ENCODE data around the gene SLCO4A1.

The SLCO4A1 gene

GRCh38 chr20:62688855-62689460 lies 46.7 kb downstream of the SLCO4A1 start:
- Mint-ChIP-seq H3K4me3 (no peak overlapping the region), H3K27ac (no peak overlapping the region), H3K36me3 (ENCODE audit: low read depth) (no peaks in the 10 kb centered on the region), H3K27me3 (peaks cover 43% of the 10 kb centered on the region), H3K4me1 (ENCODE audit: low read depth) (peaks cover 55% of the 10 kb centered on the region), H3K9me3 (no peaks in the 10 kb centered on the region)
- intact Hi-C loops (cut with micrococcal nuclease) = no loop called here

GRCh38 chr20:62689861-62690260 lies 47.6 kb downstream of the SLCO4A1 start:
- intact Hi-C loops (cut with micrococcal nuclease) = no loop called here
- Mint-ChIP-seq H3K4me1 (ENCODE audit: low read depth) (peaks cover 51% of the 10 kb centered on the region), H3K27ac (no peak overlapping the region), H3K27me3 (peaks cover 47% of the 10 kb centered on the region), H3K4me3 (no peak overlapping the region), H3K36me3 (ENCODE audit: low read depth) (no peaks in the 10 kb centered on the region), H3K9me3 (no peaks in the 10 kb centered on the region)

DNA sequence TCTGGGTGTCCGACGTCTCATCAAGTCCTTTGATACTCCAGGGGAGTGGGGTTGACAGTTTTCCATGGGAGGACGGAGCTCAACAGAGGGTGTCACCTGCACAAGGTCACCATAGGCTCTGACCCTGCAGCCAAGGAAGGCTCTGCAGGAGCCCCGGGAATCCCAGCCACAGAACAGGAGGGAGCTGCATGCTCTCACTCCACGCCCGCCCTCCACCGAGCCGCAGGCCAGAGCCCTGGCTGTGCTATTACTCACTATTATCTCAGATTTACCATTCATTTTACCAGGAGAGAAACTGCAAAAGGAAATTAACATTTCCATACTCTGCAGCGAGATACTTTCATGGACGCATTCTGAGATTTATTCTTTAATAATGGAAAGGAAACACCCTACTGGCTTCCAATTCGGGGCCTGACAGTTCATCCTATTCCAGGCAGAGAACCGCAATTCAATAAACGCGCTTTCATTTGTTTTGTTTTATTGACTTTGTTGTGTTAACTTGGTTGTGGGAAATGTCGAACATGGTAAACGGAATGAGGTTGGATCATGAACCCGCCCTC lies 48.0 kb downstream of the SLCO4A1 start:
- no peak overlapping the region for H3K4me3 Mint-ChIP-seq
- no peaks in the 10 kb centered on the region for H3K36me3 Mint-ChIP-seq (ENCODE audit: low read depth)
- H3K27ac Mint-ChIP-seq = no peak overlapping the region
- no peaks in the 10 kb centered on the region for H3K9me3 Mint-ChIP-seq
- H3K27me3 Mint-ChIP-seq = peaks cover 48% of the 10 kb centered on the region
- H3K4me1 Mint-ChIP-seq (ENCODE audit: low read depth) = peaks cover 51% of the 10 kb centered on the region
- intact Hi-C loops (cut with micrococcal nuclease) = no loop called here

DNA sequence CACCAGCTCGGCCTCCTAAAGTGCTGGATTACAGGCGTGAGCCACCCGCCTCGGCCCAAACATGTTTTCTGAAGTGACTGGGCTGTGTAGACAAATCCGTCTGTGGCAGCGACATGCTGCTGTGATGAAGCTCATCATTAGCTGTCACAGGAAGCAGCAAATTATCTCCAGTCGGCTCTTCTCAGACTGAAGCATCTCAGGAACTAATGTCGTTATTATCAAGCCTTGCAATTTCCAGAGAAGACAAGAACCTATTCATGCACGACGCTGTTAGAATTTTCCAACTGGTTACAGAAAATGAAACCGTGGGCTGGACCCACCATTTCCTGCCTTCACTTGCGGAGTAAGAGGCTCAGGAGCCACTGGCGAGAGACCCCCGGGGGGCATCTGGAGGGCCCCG lies 49.2 kb downstream of the SLCO4A1 start:
- H3K27me3 Mint-ChIP-seq = peaks cover 52% of the 10 kb centered on the region
- peaks cover 51% of the 10 kb centered on the region for H3K4me1 Mint-ChIP-seq (ENCODE audit: low read depth)
- H3K36me3 Mint-ChIP-seq (ENCODE audit: low read depth) = no peaks in the 10 kb centered on the region
- no peak overlapping the region for H3K4me3 Mint-ChIP-seq
- intact Hi-C loops (cut with micrococcal nuclease) = no loop called here
- H3K9me3 Mint-ChIP-seq = no peaks in the 10 kb centered on the region
- H3K27ac Mint-ChIP-seq = no peak overlapping the region

GRCh38 chr20:62692176-62692575 lies 49.9 kb downstream of the SLCO4A1 start:
- Mint-ChIP-seq H3K27me3 (peaks cover 48% of the 10 kb centered on the region), H3K9me3 (no peaks in the 10 kb centered on the region), H3K27ac (no peak overlapping the region), H3K4me3 (no peak overlapping the region), H3K4me1 (ENCODE audit: low read depth) (peaks cover 51% of the 10 kb centered on the region), H3K36me3 (ENCODE audit: low read depth) (no peaks in the 10 kb centered on the region)
- intact Hi-C loops (cut with micrococcal nuclease) = no loop called here

DNA sequence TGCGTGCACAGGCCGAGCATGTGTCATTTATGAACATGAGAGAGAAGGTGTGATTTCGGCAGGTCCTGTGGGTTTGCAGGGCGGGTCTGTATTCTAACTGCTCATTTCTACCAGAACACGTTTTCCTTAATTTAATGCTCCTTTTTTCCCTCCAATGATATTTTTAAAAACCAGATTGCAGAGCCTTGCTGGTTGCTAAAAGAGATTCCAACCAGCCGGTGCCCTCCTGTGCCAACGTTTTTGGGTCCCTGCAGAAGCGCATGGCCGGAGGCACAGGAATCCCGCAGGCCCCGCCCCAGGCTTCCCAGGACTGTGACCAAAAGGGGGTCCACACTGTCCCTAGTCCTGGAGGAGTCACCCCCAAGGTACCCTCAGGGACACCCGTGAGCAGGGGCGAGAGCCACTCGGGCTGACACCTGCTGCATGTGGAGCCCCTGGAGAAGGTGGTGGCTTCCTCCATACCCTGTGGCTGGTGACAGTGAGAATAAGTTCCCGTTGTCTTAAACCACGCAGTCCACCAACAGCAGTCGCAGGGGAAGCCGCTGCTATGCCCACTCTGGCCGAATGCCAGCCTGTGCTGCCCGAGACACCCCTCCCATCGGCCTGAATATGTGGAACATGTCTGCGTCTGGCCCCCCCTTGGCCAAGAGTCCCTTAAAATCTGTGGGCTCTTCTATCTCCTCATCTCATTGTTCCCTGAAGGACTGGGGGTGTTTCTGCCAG lies 50.7 kb downstream of the SLCO4A1 start:
- Mint-ChIP-seq H3K9me3 (no peaks in the 10 kb centered on the region), H3K27ac (no peak overlapping the region), H3K36me3 (ENCODE audit: low read depth) (no peaks in the 10 kb centered on the region), H3K27me3 (peaks cover 52% of the 10 kb centered on the region), H3K4me1 (ENCODE audit: low read depth) (peaks cover 53% of the 10 kb centered on the region), H3K4me3 (no peak overlapping the region)
- intact Hi-C loops (cut with micrococcal nuclease) = no loop called here

GRCh38 chr20:62693524-62693922 lies 51.2 kb downstream of the SLCO4A1 start:
- peaks cover 52% of the 10 kb centered on the region for H3K27me3 Mint-ChIP-seq
- no peaks in the 10 kb centered on the region for H3K36me3 Mint-ChIP-seq (ENCODE audit: low read depth)
- H3K27ac Mint-ChIP-seq = no peak overlapping the region
- H3K9me3 Mint-ChIP-seq = no peaks in the 10 kb centered on the region
- H3K4me1 Mint-ChIP-seq (ENCODE audit: low read depth) = peaks cover 47% of the 10 kb centered on the region
- intact Hi-C loops (cut with micrococcal nuclease) = no loop called here
- no peak overlapping the region for H3K4me3 Mint-ChIP-seq

GRCh38 chr20:62694106-62694505 lies 51.8 kb downstream of the SLCO4A1 start:
- intact Hi-C loops (cut with micrococcal nuclease) = no loop called here
- Mint-ChIP-seq H3K4me3 (no peak overlapping the region), H3K9me3 (no peaks in the 10 kb centered on the region), H3K4me1 (ENCODE audit: low read depth) (peaks cover 43% of the 10 kb centered on the region), H3K36me3 (ENCODE audit: low read depth) (no peaks in the 10 kb centered on the region), H3K27me3 (peaks cover 50% of the 10 kb centered on the region), H3K27ac (no peak overlapping the region)

DNA sequence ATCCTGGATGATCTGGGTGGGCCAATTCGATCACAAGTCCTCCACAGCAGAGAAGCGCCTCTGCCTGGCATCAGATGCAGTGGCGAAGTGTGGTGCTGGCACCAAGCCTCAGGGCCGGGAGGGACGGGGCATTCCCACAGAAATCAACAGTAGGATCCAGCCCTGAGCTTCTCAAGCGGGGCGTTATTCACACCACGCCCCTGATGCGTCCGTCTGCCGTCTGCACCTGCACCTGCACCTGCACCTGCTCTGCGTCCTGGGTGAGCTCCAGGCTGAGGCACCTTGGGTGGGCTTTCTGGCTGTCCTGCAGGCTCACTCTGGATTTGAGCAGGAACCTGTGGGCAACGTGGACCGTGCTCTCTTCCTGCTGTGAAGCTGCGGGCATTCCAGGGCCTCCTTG lies 52.6 kb downstream of the SLCO4A1 start:
- Mint-ChIP-seq H3K9me3 (no peaks in the 10 kb centered on the region), H3K27me3 (peaks cover 50% of the 10 kb centered on the region), H3K4me1 (ENCODE audit: low read depth) (peaks cover 39% of the 10 kb centered on the region), H3K27ac (no peak overlapping the region), H3K36me3 (ENCODE audit: low read depth) (no peaks in the 10 kb centered on the region), H3K4me3 (no peak overlapping the region)
- intact Hi-C loops (cut with micrococcal nuclease) = no loop called here

- H3K9me3 Mint-ChIP-seq = no peaks in the 10 kb centered on the region
- H3K36me3 Mint-ChIP-seq (ENCODE audit: low read depth) = no peaks in the 10 kb centered on the region
- no peak overlapping the region for H3K27ac Mint-ChIP-seq
- H3K4me1 Mint-ChIP-seq (ENCODE audit: low read depth) = peaks cover 39% of the 10 kb centered on the region
- peaks cover 48% of the 10 kb centered on the region for H3K27me3 Mint-ChIP-seq
- intact Hi-C loops (cut with micrococcal nuclease) = no loop called here
- no peak overlapping the region for H3K4me3 Mint-ChIP-seq
These were observed 53.4 kb downstream of the SLCO4A1 start for GRCh38 chr20:62695448-62696414.

DNA sequence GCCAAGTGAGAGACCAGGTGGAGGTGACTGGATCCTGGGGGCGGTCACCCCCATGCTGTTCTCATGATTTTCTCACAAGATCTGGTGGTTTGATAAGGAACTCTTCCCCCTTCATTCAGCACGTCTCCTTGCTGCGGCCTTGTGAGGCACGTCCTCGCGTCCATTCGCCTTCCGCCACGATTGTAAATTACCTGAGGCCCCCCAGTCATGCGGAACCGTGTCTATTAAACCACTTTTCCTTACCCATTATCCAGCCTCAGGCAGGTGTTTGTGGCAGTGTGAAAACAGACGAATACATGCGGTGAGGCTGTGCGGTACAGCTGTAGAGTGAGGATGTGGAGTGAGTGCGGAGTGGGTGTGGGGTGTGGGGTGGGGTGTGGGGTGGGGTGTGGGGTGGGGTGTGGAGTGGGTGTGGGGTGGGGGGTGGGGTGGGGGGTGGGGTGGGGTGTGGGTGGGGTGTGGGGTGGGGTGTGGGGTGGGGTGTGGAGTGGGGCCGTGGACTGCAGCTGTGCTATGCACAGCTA lies 54.2 kb downstream of the SLCO4A1 start:
- Mint-ChIP-seq H3K36me3 (ENCODE audit: low read depth) (no peaks in the 10 kb centered on the region), H3K4me3 (no peak overlapping the region), H3K27me3 (peaks cover 56% of the 10 kb centered on the region), H3K9me3 (no peaks in the 10 kb centered on the region), H3K4me1 (ENCODE audit: low read depth) (peaks cover 39% of the 10 kb centered on the region), H3K27ac (no peak overlapping the region)
- intact Hi-C loops (cut with micrococcal nuclease) = no loop called here

- no peaks in the 10 kb centered on the region for H3K36me3 Mint-ChIP-seq (ENCODE audit: low read depth)
- peak overlapping the region; percentile 58 for H3K27ac Mint-ChIP-seq
- H3K4me1 Mint-ChIP-seq (ENCODE audit: low read depth) = peaks cover 39% of the 10 kb centered on the region
- no peak overlapping the region for H3K4me3 Mint-ChIP-seq
- peaks cover 54% of the 10 kb centered on the region for H3K27me3 Mint-ChIP-seq
- H3K9me3 Mint-ChIP-seq = no peaks in the 10 kb centered on the region
- intact Hi-C loops (cut with micrococcal nuclease) = no loop called here
These were observed 54.7 kb downstream of the SLCO4A1 start for GRCh38 chr20:62696989-62697388.

DNA sequence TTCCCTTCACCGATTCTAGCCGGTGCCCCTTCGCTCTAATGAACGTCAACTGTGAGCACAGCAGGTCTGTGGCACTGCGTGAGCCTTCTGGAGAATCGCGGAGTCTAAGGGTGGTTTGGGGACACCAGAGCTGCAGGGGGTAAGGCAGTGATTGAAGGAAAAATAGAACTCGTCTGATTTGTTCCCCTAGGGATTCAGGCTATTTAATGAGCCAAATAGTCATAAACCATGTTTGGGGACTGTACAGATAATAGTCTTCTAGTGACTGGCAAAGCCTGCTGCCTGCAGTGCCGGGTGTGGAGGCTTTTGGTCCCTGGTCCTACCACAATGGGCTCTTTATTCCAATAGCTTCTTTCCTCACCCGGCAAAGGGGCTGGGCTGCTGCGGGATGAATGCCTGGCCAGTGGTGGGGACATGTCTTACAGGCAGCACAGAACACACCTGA lies 55.2 kb downstream of the SLCO4A1 start:
- Mint-ChIP-seq H3K27ac (peak overlapping the region; percentile 58), H3K27me3 (peaks cover 56% of the 10 kb centered on the region), H3K4me1 (ENCODE audit: low read depth) (peaks cover 39% of the 10 kb centered on the region), H3K9me3 (no peaks in the 10 kb centered on the region), H3K36me3 (ENCODE audit: low read depth) (no peaks in the 10 kb centered on the region), H3K4me3 (no peak overlapping the region)
- intact Hi-C loops (cut with micrococcal nuclease) = no loop called here
